ENCODE results near the gene RTRAF.

GRCh38 chr14:51996148-51996746 is 6.9 kb downstream of the RTRAF start:
- peak in 4 of 5 experiments; percentile 49 to 68 (median 66) for TF ChIP-seq CTCF (IDR thresholded peaks at IDR 0.05 in 4 of 5, conservative IDR thresholded peaks at IDR 0.05 in 1 of 5)
- TF ChIP-seq POLR2A (IDR thresholded peaks at IDR 0.05) = no peak

Measured in gastrocnemius medialis (tissue), 4 donors.